ENCODE data around the gene NRF1.
A peak's percentile ranks its signal among the peaks of the same experiment; 100 is the strongest.

The NRF1 gene

DNA sequence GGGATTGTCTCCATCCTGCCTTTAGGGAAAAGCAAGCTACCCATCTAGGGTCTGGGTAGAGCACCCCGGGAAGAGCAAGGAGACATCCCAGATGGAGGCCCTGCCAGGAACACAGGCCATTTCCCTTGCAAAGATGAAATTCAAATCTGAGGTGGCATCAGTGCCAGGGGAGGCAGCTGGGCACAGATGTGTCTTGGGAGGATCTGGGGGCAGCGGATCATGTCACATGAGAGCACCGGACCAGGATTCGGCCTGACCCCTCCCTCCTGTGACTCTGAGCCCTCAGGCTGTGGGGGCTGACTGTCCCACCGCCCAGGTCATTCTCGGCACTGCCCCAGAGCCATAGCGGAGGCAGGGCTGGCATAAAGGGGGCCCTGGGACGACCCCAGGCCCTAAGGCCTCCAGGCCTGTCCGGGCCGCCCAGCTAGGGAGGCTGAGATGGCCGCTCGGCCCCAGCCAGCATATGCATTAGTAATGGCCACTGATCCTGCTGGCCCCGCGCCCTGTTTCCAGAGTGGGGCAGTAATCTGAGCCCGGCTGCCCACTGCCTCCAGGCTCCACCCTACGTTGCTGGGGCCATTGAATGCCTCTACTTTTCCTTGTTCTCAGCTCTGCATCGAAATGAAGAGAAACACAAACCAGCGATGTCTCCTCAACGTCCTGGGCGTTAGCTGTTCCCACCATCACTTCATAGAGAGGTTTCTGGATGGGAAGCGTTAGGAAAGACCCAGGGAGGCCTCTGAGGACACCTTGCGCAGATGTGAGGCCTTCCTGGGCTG lies 192.8 kb downstream of the NRF1 start:
- peak; percentile 3 for DNase-seq (ENCODE audit: low spot score)

DNA sequence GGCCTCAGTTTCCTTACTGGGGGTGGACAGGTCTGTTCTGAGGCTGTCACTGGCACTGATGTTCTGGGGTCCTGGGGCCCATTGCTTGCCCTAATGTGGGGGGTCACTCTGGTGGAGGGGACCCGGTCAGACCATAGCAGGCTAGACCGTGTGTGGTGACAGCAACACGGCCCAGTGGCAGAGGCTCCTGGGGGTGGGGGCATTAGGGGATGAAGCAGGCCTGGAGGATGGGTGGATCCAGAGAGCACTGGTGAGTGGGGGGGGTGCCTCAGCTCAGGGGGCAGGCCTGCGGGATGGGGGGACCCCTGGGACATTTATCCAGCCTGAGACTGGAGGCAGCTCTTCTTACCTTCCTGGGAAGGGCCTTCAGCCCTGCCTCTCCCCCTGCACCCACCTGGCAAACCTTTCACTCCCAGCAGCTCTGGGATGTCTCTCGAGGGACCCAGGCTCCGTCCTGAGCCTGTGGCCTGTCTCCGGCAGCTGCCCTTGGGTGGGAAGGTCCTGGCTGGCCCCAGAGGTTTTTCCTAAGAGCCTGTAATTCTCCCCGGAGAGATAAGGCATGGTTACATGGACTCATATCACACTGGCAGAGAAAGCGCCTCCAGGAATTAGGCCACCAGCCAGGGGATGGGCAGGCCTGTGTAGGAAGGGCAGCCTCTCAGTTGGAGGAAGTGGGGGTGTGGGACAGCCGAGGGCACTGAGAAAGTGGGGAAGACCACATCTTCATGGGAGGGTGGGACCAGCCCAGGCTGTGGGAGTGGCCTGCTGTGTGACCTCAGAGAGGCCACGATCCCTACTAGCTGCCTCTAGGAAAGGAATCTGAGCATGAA lies 193.6 kb downstream of the NRF1 start:
- DNase-seq (ENCODE audit: low spot score) = peak; percentile 3

Data from GM03348 (cell line).